Measurements from ENCODE around the gene RFX1.

RFX1 gene

GRCh38 chr19:13961826-13962698, 44.1 kb downstream of the RFX1 start:
- no peak for DNase-seq (ENCODE audit: low spot score)
- TF ChIP-seq, protein P1, sequence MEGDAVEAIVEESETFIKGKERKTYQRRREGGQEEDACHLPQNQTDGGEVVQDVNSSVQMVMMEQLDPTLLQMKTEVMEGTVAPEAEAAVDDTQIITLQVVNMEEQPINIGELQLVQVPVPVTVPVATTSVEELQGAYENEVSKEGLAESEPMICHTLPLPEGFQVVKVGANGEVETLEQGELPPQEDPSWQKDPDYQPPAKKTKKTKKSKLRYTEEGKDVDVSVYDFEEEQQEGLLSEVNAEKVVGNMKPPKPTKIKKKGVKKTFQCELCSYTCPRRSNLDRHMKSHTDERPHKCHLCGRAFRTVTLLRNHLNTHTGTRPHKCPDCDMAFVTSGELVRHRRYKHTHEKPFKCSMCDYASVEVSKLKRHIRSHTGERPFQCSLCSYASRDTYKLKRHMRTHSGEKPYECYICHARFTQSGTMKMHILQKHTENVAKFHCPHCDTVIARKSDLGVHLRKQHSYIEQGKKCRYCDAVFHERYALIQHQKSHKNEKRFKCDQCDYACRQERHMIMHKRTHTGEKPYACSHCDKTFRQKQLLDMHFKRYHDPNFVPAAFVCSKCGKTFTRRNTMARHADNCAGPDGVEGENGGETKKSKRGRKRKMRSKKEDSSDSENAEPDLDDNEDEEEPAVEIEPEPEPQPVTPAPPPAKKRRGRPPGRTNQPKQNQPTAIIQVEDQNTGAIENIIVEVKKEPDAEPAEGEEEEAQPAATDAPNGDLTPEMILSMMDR (IDR thresholded peaks at IDR 0.05; ENCODE audit: borderline replicate concordance, control extremely low read depth, extremely low read depth, insufficient read depth, missing control alignments): no peak
- in situ Hi-C loops (cut with MboI; ENCODE audit: low sequenced_read_pairs, unreplicated experiment): no loop called here

DNA sequence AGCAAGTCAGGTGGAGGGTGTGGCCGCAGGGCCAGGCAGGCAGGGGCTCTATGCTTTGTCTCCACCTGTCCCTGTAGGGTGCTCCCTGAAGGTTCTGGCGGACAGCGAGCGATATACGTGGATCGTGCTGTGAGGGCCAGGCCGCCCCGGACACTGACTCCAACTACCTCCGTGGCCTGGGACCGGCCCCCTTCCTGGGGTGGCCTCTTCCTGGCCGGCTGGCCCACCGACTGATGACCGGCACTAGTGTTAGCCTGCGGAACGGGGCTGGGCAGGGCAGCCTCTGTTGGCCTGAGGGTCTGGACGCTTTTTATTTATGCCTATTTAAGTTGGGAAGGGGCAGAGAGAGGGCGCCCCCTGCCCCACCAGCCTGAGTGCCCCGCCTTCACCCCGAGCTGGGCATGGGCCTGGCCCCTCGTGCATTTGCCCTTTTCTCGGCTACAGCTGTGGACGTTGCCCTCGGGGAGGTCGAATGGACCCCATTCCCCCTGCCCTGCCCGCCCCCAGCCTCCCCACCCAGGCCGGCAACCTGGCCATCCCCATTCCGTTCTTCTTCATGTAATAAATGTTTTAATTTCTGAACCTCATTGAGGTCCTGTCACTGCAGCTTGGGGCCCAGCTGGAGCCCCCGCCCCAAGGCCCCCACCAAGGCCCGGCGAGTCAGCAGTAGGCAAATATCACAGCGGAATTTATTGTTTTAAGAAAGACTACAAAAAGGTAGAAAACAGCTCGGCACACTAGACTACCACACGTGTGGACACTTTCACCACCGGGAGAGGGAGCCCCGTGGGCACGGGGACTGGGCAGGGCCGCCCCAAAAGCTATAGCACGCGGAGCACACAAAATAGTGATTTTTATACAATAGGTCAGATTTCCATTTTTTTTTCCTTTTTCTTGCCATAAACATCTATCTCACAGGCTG, 45.0 kb downstream of the RFX1 start:
- no peak for DNase-seq (ENCODE audit: low spot score)
- TF ChIP-seq, protein P1 (IDR thresholded peaks at IDR 0.05; ENCODE audit: borderline replicate concordance, control extremely low read depth, extremely low read depth, insufficient read depth, missing control alignments): no peak
- in situ Hi-C loops (cut with MboI; ENCODE audit: low sequenced_read_pairs, unreplicated experiment): no loop called here

DNA sequence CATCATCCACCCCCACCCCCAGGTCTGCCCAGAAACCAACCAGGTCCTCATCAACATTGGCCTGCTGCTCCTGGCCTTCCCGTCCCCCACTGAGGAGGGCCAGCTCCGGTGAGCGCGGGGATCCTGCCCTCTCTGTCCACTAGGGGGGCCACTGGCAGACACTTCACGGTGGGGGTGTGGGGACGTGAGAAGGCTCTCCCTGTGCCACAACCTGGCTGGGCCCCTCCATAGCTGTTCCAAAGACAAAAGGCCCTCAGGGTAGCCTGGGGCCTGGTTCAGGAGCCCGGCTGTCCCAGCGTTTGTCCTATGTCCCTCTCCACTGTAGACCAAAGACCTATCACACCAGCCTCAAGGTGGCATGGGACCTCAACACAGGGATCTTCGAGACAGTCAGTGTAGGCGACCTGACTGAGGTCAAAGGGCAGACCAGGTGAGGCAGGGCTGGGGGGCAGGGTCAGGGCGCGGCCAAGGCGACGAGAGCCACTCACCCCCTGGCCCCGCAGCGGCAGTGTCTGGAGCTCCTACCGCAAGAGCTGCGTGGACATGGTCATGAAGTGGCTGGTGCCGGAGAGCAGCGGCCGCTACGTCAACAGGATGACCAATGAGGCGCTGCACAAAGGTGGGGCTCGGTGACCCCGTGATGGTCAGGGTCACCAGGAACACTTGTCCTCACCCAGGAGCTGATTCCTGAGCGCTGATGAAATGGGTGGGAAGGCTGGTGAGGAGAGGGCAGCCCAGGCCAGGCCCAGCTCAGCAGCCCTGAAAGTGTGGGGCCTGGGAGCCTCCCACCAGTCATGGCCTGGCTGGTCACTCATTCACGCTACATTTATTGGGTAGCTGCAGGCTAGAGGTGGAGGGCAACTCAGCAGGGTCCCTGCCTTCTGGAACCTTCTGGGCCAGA, 45.9 kb downstream of the RFX1 start:
- TF ChIP-seq, protein P1 (IDR thresholded peaks at IDR 0.05; ENCODE audit: borderline replicate concordance, control extremely low read depth, extremely low read depth, insufficient read depth, missing control alignments): no peak
- no peak for DNase-seq (ENCODE audit: low spot score)
- in situ Hi-C loops (cut with MboI; ENCODE audit: low sequenced_read_pairs, unreplicated experiment): no loop called here

- TF ChIP-seq, protein P1 (IDR thresholded peaks at IDR 0.05; ENCODE audit: borderline replicate concordance, control extremely low read depth, extremely low read depth, insufficient read depth, missing control alignments): no peak
- in situ Hi-C loops (cut with MboI; ENCODE audit: low sequenced_read_pairs, unreplicated experiment): no loop called here
- DNase-seq (ENCODE audit: low spot score): no peak
Measured at GRCh38 chr19:13959141-13959961, 46.8 kb downstream of the RFX1 start.

DNA sequence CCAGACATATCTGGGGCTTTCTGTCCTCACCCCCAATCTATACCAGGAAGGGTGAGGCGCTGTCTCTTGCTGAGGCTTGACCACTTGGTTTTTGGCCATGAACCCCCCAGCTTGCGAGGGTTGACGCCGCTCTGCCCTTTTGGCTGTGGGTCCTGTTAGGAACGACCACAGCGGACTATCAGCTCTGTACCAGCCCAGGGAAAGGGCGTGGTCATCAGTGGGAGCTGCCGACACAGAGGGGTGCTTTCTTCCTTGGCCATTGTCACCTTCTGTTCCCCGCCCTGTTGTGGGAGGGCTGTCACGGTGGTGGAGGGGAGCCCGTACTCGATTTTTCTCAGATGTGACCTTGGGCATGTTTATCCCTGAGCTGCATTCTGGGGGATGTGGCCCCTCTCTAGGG, 48.1 kb downstream of the RFX1 start:
- in situ Hi-C loops (cut with MboI; ENCODE audit: low sequenced_read_pairs, unreplicated experiment): no loop called here
- TF ChIP-seq, protein P1 (IDR thresholded peaks at IDR 0.05; ENCODE audit: borderline replicate concordance, control extremely low read depth, extremely low read depth, insufficient read depth, missing control alignments): no peak
- DNase-seq (ENCODE audit: low spot score): no peak

Measured in GM13976 (cell line).